Neural progenitor cell (in vitro differentiated cells): ENCODE data around the gene INSL6.
"Not testable (repeated sequence)": the region's sequence is repeated elsewhere in the genome, so short reads cannot be mapped to it uniquely, and the experiment has no call there.

ENCODE experiments used
- EZH2 ChIP-seq: fragments of 200-600 bp; sonication (generic); IDR thresholded peaks from 2 replicates; pipeline ENCODE4 v1.6.1; 2017; ENCODE audit warnings: antibody characterized with exemption, mild to moderate bottlenecking, moderate library complexity
- EZH2phosphoT487 ChIP-seq: fragments of 200-600 bp; sonication (generic); IDR thresholded peaks from 2 replicates; pipeline ENCODE4 v1.6.1; 2017; ENCODE audit warnings: antibody characterized with exemption
- TF ChIP-seq, protein P1 (sequence below): fragments of 200-600 bp; sonication (generic); IDR thresholded peaks from 2 replicates; pipeline ENCODE4 v1.5.1; 2017; ENCODE audit warnings: antibody characterized with exemption, mild to moderate bottlenecking

DNA sequence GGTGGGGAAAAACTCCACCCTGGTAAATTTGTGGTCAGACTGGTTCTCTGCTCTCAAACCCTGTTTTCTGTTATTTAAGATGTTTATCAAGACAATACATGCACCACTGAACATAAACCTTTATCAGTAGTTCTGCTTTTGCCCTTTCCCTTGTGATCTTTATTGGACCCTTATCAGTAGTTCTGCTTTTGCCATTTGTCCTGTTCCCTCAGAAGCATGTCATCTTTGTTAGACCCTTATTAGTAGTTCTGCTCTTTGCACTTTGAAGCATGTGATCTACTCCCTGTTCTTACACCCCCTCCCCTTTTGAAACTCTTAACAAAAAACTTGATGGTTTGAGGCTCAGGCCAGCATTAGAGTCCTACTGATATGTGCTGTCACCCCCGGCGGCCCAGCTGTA, 4.8 kb downstream of the INSL6 start:
- TF ChIP-seq, protein P1, sequence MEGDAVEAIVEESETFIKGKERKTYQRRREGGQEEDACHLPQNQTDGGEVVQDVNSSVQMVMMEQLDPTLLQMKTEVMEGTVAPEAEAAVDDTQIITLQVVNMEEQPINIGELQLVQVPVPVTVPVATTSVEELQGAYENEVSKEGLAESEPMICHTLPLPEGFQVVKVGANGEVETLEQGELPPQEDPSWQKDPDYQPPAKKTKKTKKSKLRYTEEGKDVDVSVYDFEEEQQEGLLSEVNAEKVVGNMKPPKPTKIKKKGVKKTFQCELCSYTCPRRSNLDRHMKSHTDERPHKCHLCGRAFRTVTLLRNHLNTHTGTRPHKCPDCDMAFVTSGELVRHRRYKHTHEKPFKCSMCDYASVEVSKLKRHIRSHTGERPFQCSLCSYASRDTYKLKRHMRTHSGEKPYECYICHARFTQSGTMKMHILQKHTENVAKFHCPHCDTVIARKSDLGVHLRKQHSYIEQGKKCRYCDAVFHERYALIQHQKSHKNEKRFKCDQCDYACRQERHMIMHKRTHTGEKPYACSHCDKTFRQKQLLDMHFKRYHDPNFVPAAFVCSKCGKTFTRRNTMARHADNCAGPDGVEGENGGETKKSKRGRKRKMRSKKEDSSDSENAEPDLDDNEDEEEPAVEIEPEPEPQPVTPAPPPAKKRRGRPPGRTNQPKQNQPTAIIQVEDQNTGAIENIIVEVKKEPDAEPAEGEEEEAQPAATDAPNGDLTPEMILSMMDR: not testable (repeated sequence)
- not testable (repeated sequence) for TF ChIP-seq EZH2, EZH2phosphoT487
